WTC11 (cell line): ENCODE measurements around the gene MEIS2. TPM values are rescaled to one million over a fixed set of nuclear protein-coding genes. Genes with fewer than 3 reads are reported as not detected.

Experiments used
- ATAC-seq: fragments of 200-7000 bp; cut with Tn5 transposase; 2 replicates; pipeline ENCODE4 v1.10.0; 2021; ENCODE audit warnings: mild to moderate bottlenecking, moderate library complexity
- CTCF ChIA-PET: fragments of 300-600 bp; sonication (Branson Sonifier 250); formaldehyde crosslinking; loops from one replicate; lab custom pipeline; 2021; ENCODE audit warnings: antibody characterized with exemption; lab: Charles Lee
- POLR2A ChIA-PET: fragments of 350-600 bp; sonication (Branson Sonifier 250); formaldehyde crosslinking; loops from one replicate; lab custom pipeline; 2021; ENCODE audit warnings: antibody characterized with exemption; lab: Charles Lee
- DNase-seq: peaks from one replicate; pipeline ENCODE4 v3.0.0; 2021; ENCODE audit warnings: low spot score
- H3K27ac Mint-ChIP-seq: 2 replicates; pipeline ENCODE4 v1.8.0; 2021; ENCODE audit warnings: mixed read lengths
- H3K27me3 Mint-ChIP-seq: 2 replicates; pipeline ENCODE4 v1.8.0; 2021; ENCODE audit warnings: low read depth, mild to moderate bottlenecking, moderate library complexity, mixed read lengths
- H3K36me3 Mint-ChIP-seq: 2 replicates; pipeline ENCODE4 v1.8.0; 2021; ENCODE audit warnings: mixed read lengths
- H3K4me1 Mint-ChIP-seq: 2 replicates; pipeline ENCODE4 v1.8.0; 2022; ENCODE audit warnings: mixed read lengths
- H3K4me3 Mint-ChIP-seq: 2 replicates; pipeline ENCODE4 v1.8.0; 2021; ENCODE audit warnings: mild to moderate bottlenecking, moderate library complexity, mixed read lengths
- H3K9me3 Mint-ChIP-seq: 2 replicates; pipeline ENCODE4 v1.8.0; 2021; ENCODE audit warnings: mixed read lengths
- AFF4 ChIP-seq: sonication (generic); formaldehyde crosslinking; IDR thresholded peaks from 2 replicates; pipeline ENCODE4 v1.8.1; 2023; ENCODE audit warnings: mild to moderate bottlenecking, missing genetic modification reagents, borderline replicate concordance
- CDX4 ChIP-seq: fragments of 250-450 bp; sonication (Bioruptor Pico); IDR thresholded peaks from 2 replicates; pipeline ENCODE4 v1.9.0; 2021; ENCODE audit warnings: moderate library complexity, mild to moderate bottlenecking, inconsistent platforms, borderline replicate concordance
- CREM ChIP-seq: sonication (generic); formaldehyde crosslinking; IDR thresholded peaks from 2 replicates; pipeline ENCODE4 v1.8.1; 2022; ENCODE audit warnings: mild to moderate bottlenecking, missing genetic modification reagents, moderate library complexity
- CTCF ChIP-seq: fragments of 200-600 bp; IDR thresholded peaks from 2 replicates; pipeline ENCODE4 v1.8.0; 2022; ENCODE audit warnings: antibody characterized with exemption
- FOXP1 ChIP-seq: sonication (generic); formaldehyde crosslinking; IDR thresholded peaks from 2 replicates; pipeline ENCODE4 v1.8.0; 2022; ENCODE audit warnings: missing genetic modification reagents, mild to moderate bottlenecking, moderate library complexity, borderline replicate concordance
- GTF2I ChIP-seq: fragments of 250-450 bp; sonication (Bioruptor Pico); conservative IDR thresholded peaks from 2 replicates; pipeline ENCODE4 v1.4.0; 2021; ENCODE audit warnings: mild to moderate bottlenecking
- HMGXB4 ChIP-seq: sonication (generic); formaldehyde crosslinking; IDR thresholded peaks from 2 replicates; pipeline ENCODE4 v1.8.1; 2023; ENCODE audit warnings: mild to moderate bottlenecking, moderate library complexity, missing genetic modification reagents
- MAX ChIP-seq: sonication (generic); formaldehyde crosslinking; IDR thresholded peaks from 2 replicates; pipeline ENCODE4 v1.8.0; 2022; ENCODE audit warnings: mild to moderate bottlenecking, missing genetic modification reagents
- NFE2L1 ChIP-seq: sonication (generic); formaldehyde crosslinking; IDR thresholded peaks from 2 replicates; pipeline ENCODE4 v1.8.1; 2023; ENCODE audit warnings: missing genetic modification reagents
- NR3C1 ChIP-seq: sonication (generic); formaldehyde crosslinking; conservative IDR thresholded peaks from 2 replicates; pipeline ENCODE4 v1.8.1; 2023; ENCODE audit warnings: low read depth, mild to moderate bottlenecking, missing genetic modification reagents
- SOX15 ChIP-seq: fragments of 250-450 bp; sonication (Bioruptor Pico); IDR thresholded peaks from 2 replicates; pipeline ENCODE4 v1.9.0; 2021; ENCODE audit warnings: mild to moderate bottlenecking
- TEAD4 ChIP-seq: sonication (generic); formaldehyde crosslinking; IDR thresholded peaks from 2 replicates; pipeline ENCODE4 v1.8.0; 2022; ENCODE audit warnings: mild to moderate bottlenecking, missing genetic modification reagents
- total RNA-seq: library from RNA; stranded (reverse); gene quantifications from 3 replicates; pipeline ENCODE4 v1.2.3, GENCODE V29; 2021

Gene MEIS2
- total RNA-seq, 1 experiment from 2014 or later: 0.57 TPM

- TF ChIP-seq AFF4 (no peak), TEAD4 (CRISPR knock-in tag) (no peak)
Measured at GRCh38 chr15:36903922-36904556, 196.3 kb downstream of the MEIS2 start (continued).

GRCh38 chr15:36903195-36903594, 197.2 kb downstream of the MEIS2 start:
- Mint-ChIP-seq H3K36me3 (no peaks in the 10 kb centered on the region), H3K27ac (no peak overlapping the region), H3K27me3 (peaks cover 8% of the 10 kb centered on the region), H3K9me3 (no peaks in the 10 kb centered on the region), H3K4me3 (no peak overlapping the region), H3K4me1 (peaks cover 28% of the 10 kb centered on the region)
- ATAC-seq (no peak), DNase-seq (no peak)
- CTCF ChIA-PET: no interaction called here
- TF ChIP-seq SOX15: no peak
- TF ChIP-seq MAX (CRISPR knock-in tag): no peak
- no peak for TF ChIP-seq CDX4 (CRISPR knock-in tag)
- TF ChIP-seq FOXP1: no peak
- no peak for TF ChIP-seq HMGXB4 (CRISPR knock-in tag)
- TF ChIP-seq TEAD4 (CRISPR knock-in tag): no peak
- TF ChIP-seq GTF2I (CRISPR knock-in tag): no peak
- TF ChIP-seq CREM (CRISPR knock-in tag): no peak
- POLR2A ChIA-PET: interaction anchor here (0.5 kb wide), 1 partner anchor 11 kb away, joined by 4 read pairs; no protein-coding TSS in a partner anchor

GRCh38 chr15:36901012-36901411, 199.3 kb downstream of the MEIS2 start:
- no peak for ATAC-seq
- no peak for DNase-seq
- POLR2A ChIA-PET: no interaction called here
- Mint-ChIP-seq H3K36me3 (no peaks in the 10 kb centered on the region), H3K4me3 (no peak overlapping the region), H3K27ac (no peak overlapping the region), H3K4me1 (peaks cover 45% of the 10 kb centered on the region), H3K27me3 (peaks cover 26% of the 10 kb centered on the region), H3K9me3 (no peaks in the 10 kb centered on the region)
- TF ChIP-seq NR3C1 (CRISPR knock-in tag) (no peak), NFE2L1 (CRISPR knock-in tag) (no peak), CTCF (no peak)
- CTCF ChIA-PET: no interaction called here
